B cell (primary cell): ENCODE data around the gene EPHA2. TPM values are rescaled to one million over a fixed set of nuclear protein-coding genes. Genes with fewer than 3 reads are reported as not detected.

Experiments used
- ATAC-seq: fragments of 200-7000 bp; cut with Tn5 transposase; one replicate; pipeline ENCODE4 v1.10.0; 2021; ENCODE audit warnings: low read depth, mild to moderate bottlenecking, moderate number of reproducible peaks, moderate library complexity
- CTCF ChIA-PET: fragments of 350-600 bp; sonication (Branson Sonifier 250); formaldehyde crosslinking; loops from one replicate; lab custom pipeline; 2021; ENCODE audit warnings: antibody characterized with exemption, inconsistent platforms; lab: Charles Lee
- POLR2A ChIA-PET: fragments of 350-600 bp; sonication (Branson Sonifier 250); formaldehyde crosslinking; loops from one replicate; lab custom pipeline; 2021; ENCODE audit warnings: antibody characterized with exemption; lab: Charles Lee
- DNase-seq: peaks from one replicate; pipeline ENCODE4 v3.0.0; 2013
- H2AFZ ChIP-seq: 2 replicates; pipeline ENCODE4 v1.6.1; 2012; ENCODE audit warnings: mild to moderate bottlenecking, low read depth, low read length; ENCODE audit not compliant: insufficient read depth, poor library complexity, severe bottlenecking
- H3K27ac ChIP-seq, 2 donors: 1 replicate in 1 of 2; 2 replicates in 1 of 2; pipeline ENCODE4 v1.5.1; 2012 to 2013; ENCODE audit warnings: low read length in 2 of 2, mild to moderate bottlenecking in 2 of 2, moderate library complexity in 1 of 2
- H3K27me3 ChIP-seq, 4 experiments: fragments of 200-600 bp in 1 of 4; sonication (generic) in 1 of 4; replicated peaks in 1 of 4; 1 replicate in 2 of 4; 2 replicates in 2 of 4; pipeline versions ENCODE4 v1.6.1 to v1.7.0; 2013 to 2016; ENCODE audit warnings: low read length in 3 of 4, mild to moderate bottlenecking in 2 of 4, mixed read lengths in 1 of 4, moderate library complexity in 1 of 4; ENCODE audit not compliant: insufficient read depth in 4 of 4, control insufficient read depth in 3 of 4; ENCODE audit errors: control extremely low read depth in 1 of 4
- H3K36me3 ChIP-seq, 2 experiments: replicated peaks in 1 of 2; 1 replicate in 1 of 2; 2 replicates in 1 of 2; pipeline versions ENCODE4 v1.6.1 to v1.7.1; 2013; ENCODE audit warnings: low read length in 1 of 2; ENCODE audit not compliant: insufficient read depth in 2 of 2, control insufficient read depth in 1 of 2; ENCODE audit errors: control extremely low read depth in 1 of 2, extremely low read depth in 1 of 2
- H3K4me1 ChIP-seq, 2 donors: fragments of 200-600 bp in 1 of 2; sonication (generic) in 1 of 2; 1 replicate in 1 of 2; 2 replicates in 1 of 2; pipeline versions ENCODE4 v1.5.1 to v1.6.1; 2013 to 2017; ENCODE audit warnings: low read length in 2 of 2; ENCODE audit not compliant: control insufficient read depth in 2 of 2, insufficient read depth in 2 of 2
- H3K4me2 ChIP-seq: replicated peaks from 2 replicates; pipeline ENCODE3; 2012; ENCODE audit warnings: mild to moderate bottlenecking, low read depth, low read length; ENCODE audit not compliant: poor library complexity, severe bottlenecking
- H3K4me3 ChIP-seq, 5 experiments: fragments of 200-600 bp in 1 of 5; sonication (generic) in 1 of 5; 1 replicate in 3 of 5; 2 replicates in 2 of 5; pipeline versions ENCODE4 v1.5.1 to v1.7.0; 2011 to 2016; ENCODE audit warnings: low read length in 4 of 5, mild to moderate bottlenecking in 4 of 5, low read depth in 2 of 5, control low read depth in 1 of 5, moderate library complexity in 1 of 5; ENCODE audit not compliant: insufficient read depth in 1 of 5; ENCODE audit errors: control extremely low read depth in 1 of 5, extremely low read depth in 1 of 5
- H3K79me2 ChIP-seq: fragments of 200-600 bp; sonication (generic); one replicate; pipeline ENCODE4 v1.6.0; 2016; ENCODE audit warnings: low read length; ENCODE audit not compliant: control insufficient read depth, insufficient read depth
- H3K9ac ChIP-seq: fragments of 200-600 bp; sonication (generic); 2 replicates; pipeline ENCODE4 v1.6.1; 2017; ENCODE audit warnings: mild to moderate bottlenecking, low read length, moderate library complexity
- H3K9me3 ChIP-seq, 3 donors: one replicate each; pipeline versions ENCODE4 v1.6.1 to v1.7.1; 2013; ENCODE audit warnings: low read length in 2 of 3; ENCODE audit not compliant: control insufficient read depth in 2 of 3, insufficient read depth in 1 of 3; ENCODE audit errors: control extremely low read depth in 1 of 3
- H4K20me1 ChIP-seq: 2 replicates; pipeline ENCODE4 v1.6.0; 2012; ENCODE audit warnings: mild to moderate bottlenecking, low read length; ENCODE audit not compliant: insufficient read depth, control insufficient read depth, poor library complexity, severe bottlenecking
- H3K27ac Mint-ChIP-seq: one replicate; pipeline ENCODE4 v1.8.0; 2021; ENCODE audit warnings: mixed read lengths
- H3K27me3 Mint-ChIP-seq: one replicate; pipeline ENCODE4 v1.8.0; 2021; ENCODE audit warnings: mixed read lengths
- H3K4me1 Mint-ChIP-seq: one replicate; pipeline ENCODE4 v1.8.0; 2021; ENCODE audit warnings: mixed read lengths
- H3K4me3 Mint-ChIP-seq: one replicate; pipeline ENCODE4 v1.8.0; 2021; ENCODE audit warnings: mixed read lengths
- H3K9me3 Mint-ChIP-seq: one replicate; pipeline ENCODE4 v1.8.0; 2022; ENCODE audit warnings: mixed read lengths; ENCODE audit not compliant: insufficient read depth
- EZH2 ChIP-seq: IDR thresholded peaks from 2 replicates; pipeline ENCODE4 v1.6.1; 2012; ENCODE audit warnings: borderline replicate concordance, low read depth, mild to moderate bottlenecking, moderate library complexity, low read length; ENCODE audit not compliant: insufficient read depth, poor library complexity, severe bottlenecking
- WGBS: methylation state at CpG from one replicate; pipeline ENCODE4 v1.1.5; 2013; ENCODE audit warnings: missing lambda C conversion rate; ENCODE audit not compliant: insufficient coverage; 5-methylcytosine and 5-hydroxymethylcytosine counted together
- intact Hi-C: fragments of 100-400 bp; cut with micrococcal nuclease; formaldehyde crosslinking; loops from one replicate; pipeline ENCODE4 v1.10.0; 2022
- polyA plus RNA-seq: library from polyadenylated mRNA; depleted of rRNA; stranded (reverse); fragments of >200 nt; gene quantifications from 2 replicates; pipeline ENCODE4 v1.2.3, GENCODE V29; 2012
- total RNA-seq, 2 donors: library from RNA; stranded (reverse); fragments of 120-200 nt in 1 of 2; gene quantifications; 1 replicate in 1 of 2; 2 replicates in 1 of 2; pipeline versions ENCODE4 v1.2.3 to v1.2.4, GENCODE V29; 2013 to 2022
- TF ChIP-seq, protein P1 (sequence below): fragments of 200-600 bp; IDR thresholded peaks from one replicate; pipeline ENCODE4 v1.8.0; 2022; ENCODE audit warnings: antibody characterized with exemption, mild to moderate bottlenecking

Gene EPHA2
- total and polyA plus RNA-seq, 2 donors (not counting 1 experiment from before 2014, with no cell fraction given), result 0.12 TPM; not detected in 1

DNA sequence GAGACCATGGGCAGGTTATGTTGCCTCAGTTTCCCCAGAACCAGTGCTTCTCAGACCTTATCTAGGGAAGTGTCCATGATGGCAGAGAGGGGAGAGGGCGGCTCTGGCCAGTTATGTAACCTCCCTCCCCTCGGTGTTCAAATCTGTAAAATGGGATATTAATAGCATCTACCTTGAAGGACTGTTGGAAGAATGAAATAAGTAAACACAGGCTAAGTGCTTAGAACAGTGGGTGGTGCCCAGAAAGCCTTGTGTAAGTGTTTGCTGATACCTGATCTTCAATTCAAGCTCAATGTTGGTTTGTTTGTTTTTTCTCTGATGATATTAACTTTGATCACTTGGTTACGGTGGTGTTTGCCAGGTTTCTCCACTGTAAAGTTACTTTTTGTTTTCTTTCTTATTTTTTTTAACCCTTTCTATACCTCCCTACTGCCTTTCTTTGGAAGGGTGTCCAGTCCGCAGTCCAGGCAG lies 34.9 kb downstream of the EPHA2 start:
- no peaks in the 10 kb centered on the region for H3K9me3 Mint-ChIP-seq
- ChIA-PET POLR2A (no interaction called here), CTCF (no interaction called here)

DNA sequence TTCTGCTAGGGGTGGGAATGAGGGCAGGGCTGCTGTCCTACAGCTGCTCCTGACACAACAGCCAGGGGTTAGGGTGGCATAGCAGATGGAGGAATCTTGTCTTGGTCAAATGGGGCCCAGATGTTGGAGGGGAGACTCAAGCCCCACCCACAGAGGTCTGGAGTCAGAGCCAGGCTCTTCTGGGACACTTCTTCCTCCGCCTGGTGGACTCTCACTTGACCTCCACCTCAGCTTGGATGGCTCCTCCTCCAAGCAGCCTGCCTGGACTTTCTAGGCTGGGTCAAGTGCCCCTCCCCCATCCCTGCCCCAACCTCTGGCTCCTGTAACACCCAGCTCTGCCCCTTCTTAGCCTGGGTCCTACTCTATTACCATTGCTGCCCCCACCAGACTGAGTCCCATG lies 35.5 kb downstream of the EPHA2 start:
- Histone ChIP-seq H3K4me3 (no peak overlapping the region), H3K9ac (no peak overlapping the region), H3K4me1 (no peaks in the 10 kb centered on the region), H3K79me2 (no peaks in the 10 kb centered on the region), H3K9me3 (peaks cover 0 to 4% (median 0%) of the 10 kb centered on the region in 3 donors), H3K27ac (no peak overlapping the region), H3K36me3 (no peaks in the 10 kb centered on the region), H3K27me3 (peaks cover 0 to 16% (median 1%) of the 10 kb centered on the region in 4 experiments), H2AFZ (no peak overlapping the region), H3K4me2 (no peak overlapping the region), H4K20me1 (no peaks in the 10 kb centered on the region)
- CTCF ChIA-PET, result interaction anchor here (0.6 kb wide), 1 partner anchor 26 kb away, joined by 5 read pairs; no protein-coding TSS in a partner anchor
- Mint-ChIP-seq H3K4me3 (no peak overlapping the region), H3K27me3 (peaks cover 39% of the 10 kb centered on the region), H3K9me3 (no peaks in the 10 kb centered on the region), H3K4me1 (no peaks in the 10 kb centered on the region), H3K27ac (no peak overlapping the region)
- WGBS, result 71% methylated on average over 1 of the region's 1 CpG
- TF ChIP-seq, protein P1, sequence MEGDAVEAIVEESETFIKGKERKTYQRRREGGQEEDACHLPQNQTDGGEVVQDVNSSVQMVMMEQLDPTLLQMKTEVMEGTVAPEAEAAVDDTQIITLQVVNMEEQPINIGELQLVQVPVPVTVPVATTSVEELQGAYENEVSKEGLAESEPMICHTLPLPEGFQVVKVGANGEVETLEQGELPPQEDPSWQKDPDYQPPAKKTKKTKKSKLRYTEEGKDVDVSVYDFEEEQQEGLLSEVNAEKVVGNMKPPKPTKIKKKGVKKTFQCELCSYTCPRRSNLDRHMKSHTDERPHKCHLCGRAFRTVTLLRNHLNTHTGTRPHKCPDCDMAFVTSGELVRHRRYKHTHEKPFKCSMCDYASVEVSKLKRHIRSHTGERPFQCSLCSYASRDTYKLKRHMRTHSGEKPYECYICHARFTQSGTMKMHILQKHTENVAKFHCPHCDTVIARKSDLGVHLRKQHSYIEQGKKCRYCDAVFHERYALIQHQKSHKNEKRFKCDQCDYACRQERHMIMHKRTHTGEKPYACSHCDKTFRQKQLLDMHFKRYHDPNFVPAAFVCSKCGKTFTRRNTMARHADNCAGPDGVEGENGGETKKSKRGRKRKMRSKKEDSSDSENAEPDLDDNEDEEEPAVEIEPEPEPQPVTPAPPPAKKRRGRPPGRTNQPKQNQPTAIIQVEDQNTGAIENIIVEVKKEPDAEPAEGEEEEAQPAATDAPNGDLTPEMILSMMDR, result no peak
- no peak for TF ChIP-seq EZH2
- intact Hi-C loops, result no loop called here
- DNase-seq, result no peak
- ATAC-seq, result no peak
- POLR2A ChIA-PET, result no interaction called here

More for the DNA sequence above, 34.9 kb downstream of the EPHA2 start:
- Histone ChIP-seq H3K36me3 (no peaks in the 10 kb centered on the region), H3K4me3 (no peak overlapping the region), H4K20me1 (no peaks in the 10 kb centered on the region), H3K27ac (no peak overlapping the region), H3K4me2 (no peak overlapping the region), H3K27me3 (peaks cover 0 to 19% (median 1%) of the 10 kb centered on the region in 4 experiments), H2AFZ (no peak overlapping the region), H3K9me3 (peaks cover 0 to 4% (median 0%) of the 10 kb centered on the region in 3 donors), H3K4me1 (no peaks in the 10 kb centered on the region), H3K79me2 (no peaks in the 10 kb centered on the region), H3K9ac (no peak overlapping the region)
- DNase-seq, result no peak
- Mint-ChIP-seq H3K4me3 (no peak overlapping the region), H3K27me3 (peaks cover 44% of the 10 kb centered on the region), H3K27ac (no peak overlapping the region), H3K4me1 (no peaks in the 10 kb centered on the region)
- intact Hi-C loops, result no loop called here
- no peak for ATAC-seq
- TF ChIP-seq EZH2, result no peak
- TF ChIP-seq, protein P1, result no peak
- no CpG with 5 or more reads among the region's 4 CpGs for WGBS
